ENCODE measurements around the gene FBXO2. TPM values are rescaled to one million over a fixed set of nuclear protein-coding genes. Genes with fewer than 3 reads are reported as not detected.
A peak's percentile ranks its signal among the peaks of the same experiment; 100 is the strongest.

The FBXO2 gene
- total RNA-seq, 1 experiment from 2014 or later: 131 TPM

GRCh38 chr1:11690397-11691301 is 36.4 kb upstream of the FBXO2 start:
- no peak for DNase-seq (ENCODE audit: low read depth, low spot score)
- peaks cover 7% of the 10 kb centered on the region; the same call in 1 of the 2 replicates for H3K4me1 ChIP-seq (ENCODE audit: control insufficient read depth, insufficient read depth, low read length)
- H3K27me3 ChIP-seq (ENCODE audit: control insufficient read depth, insufficient read depth, low read length): no peaks in the 10 kb centered on the region; the same call in 1 of the 2 replicates
- no peak overlapping the region for H3K27ac ChIP-seq (ENCODE audit: low read length)
- ATAC-seq: no peak; the same call in 1 of the 2 replicates
- no peaks in the 10 kb centered on the region for H3K9me3 ChIP-seq (ENCODE audit: control insufficient read depth, insufficient read depth, low read depth, low read length)
- intact Hi-C loops (cut with micrococcal nuclease; ENCODE audit: unreplicated experiment) (no loop called here), in situ Hi-C loops (cut with HindIII; ENCODE audit: low pct_unique_long_range_greater_than_20kb, low sequenced_read_pairs) (no loop called here)
- H3K36me3 ChIP-seq (ENCODE audit: control insufficient read depth, insufficient read depth, low read length): no peaks in the 10 kb centered on the region; the same call in 1 of the 2 replicates
- ChIA-PET POLR2A (no interaction called here), CTCF (no interaction called here)
- BruUV-seq (replicated peaks): no TSS peak
- peak overlapping the region; percentile 31 to 34 for H3K4me3 ChIP-seq (ENCODE audit: low read depth in 2 of 2, low read length in 2 of 2)
- TF ChIP-seq SIN3A (IDR thresholded peaks at IDR 0.05; ENCODE audit: borderline replicate concordance, insufficient read depth, low read depth, low read length): no peak
- 0 out of 2 replicates have a peak, but pooled peaks have one; percentile 26 for TF ChIP-seq TCF7L2 (IDR thresholded peaks at IDR 0.05; ENCODE audit: low read depth, low read length)

GRCh38 chr1:11688506-11688905 is 34.3 kb upstream of the FBXO2 start:
- in situ Hi-C loops (cut with HindIII; ENCODE audit: low pct_unique_long_range_greater_than_20kb, low sequenced_read_pairs): no loop called here

More at GRCh38 chr1:11688506-11688905, 34.3 kb upstream of the FBXO2 start:
- ATAC-seq: no peak
- Histone ChIP-seq H3K4me3 (ENCODE audit: low read depth in 2 of 2, low read length in 2 of 2) (no peak overlapping the region), H3K9me3 (ENCODE audit: control insufficient read depth, insufficient read depth, low read depth, low read length) (no peaks in the 10 kb centered on the region), H3K27ac (ENCODE audit: low read length) (no peak overlapping the region), H3K27me3 (ENCODE audit: control insufficient read depth, insufficient read depth, low read length) (no peaks in the 10 kb centered on the region; the same call in 1 of the 2 replicates), H3K4me1 (ENCODE audit: control insufficient read depth, insufficient read depth, low read length) (peaks cover 7% of the 10 kb centered on the region; the same call in 1 of the 2 replicates), H3K36me3 (ENCODE audit: control insufficient read depth, insufficient read depth, low read length) (no peaks in the 10 kb centered on the region; the same call in 1 of the 2 replicates)
- CTCF ChIA-PET: no interaction called here
- DNase-seq (ENCODE audit: low read depth, low spot score): no peak
- TF ChIP-seq CTCF (IDR thresholded peaks at IDR 0.05) (no peak), TCF7L2 (IDR thresholded peaks at IDR 0.05; ENCODE audit: low read depth, low read length) (no peak), POLR2AphosphoS5 (IDR thresholded peaks at IDR 0.05; ENCODE audit: low read depth, low read length) (no peak), REST (IDR thresholded peaks at IDR 0.05; ENCODE audit: insufficient read depth in 1 of 2, low read depth in 2 of 2, low read length in 1 of 2) (no peak), SIN3A (IDR thresholded peaks at IDR 0.05; ENCODE audit: borderline replicate concordance, insufficient read depth, low read depth, low read length) (no peak)
- no TSS peak for BruUV-seq (replicated peaks)
- intact Hi-C loops (cut with micrococcal nuclease; ENCODE audit: unreplicated experiment): no loop called here
- POLR2A ChIA-PET: no interaction called here
